PC-9 (cell line): ENCODE results near the gene PLEKHA6. TPM values are rescaled to one million over a fixed set of nuclear protein-coding genes. Genes with fewer than 3 reads are reported as not detected.

ENCODE experiments used
- BruUV-seq: library from RNA; stranded (reverse); fragments of 400-500 nt; replicated peaks from 2 replicates; lab custom pipeline; 2021; lab: Mats Ljungman, UMichigan
- CTCF ChIA-PET: fragments of 300-600 bp; sonication (Branson Sonifier 250); formaldehyde crosslinking; loops from one replicate; lab custom pipeline; 2022; ENCODE audit warnings: antibody characterized with exemption; lab: Charles Lee
- POLR2A ChIA-PET: fragments of 300-600 bp; sonication (Branson Sonifier 250); formaldehyde crosslinking; loops from one replicate; lab custom pipeline; 2022; ENCODE audit warnings: antibody characterized with exemption; ENCODE audit not compliant: unreplicated experiment; lab: Charles Lee
- DNase-seq, 2 experiments: peaks; one replicate each; pipeline versions ENCODE4 v3.0.0 to v3.0.0-alpha.2; 2015 to 2022; ENCODE audit warnings: mixed read lengths in 1 of 2
- H2AFZ ChIP-seq: fragments of 200-600 bp; sonication (generic); 2 replicates; pipeline ENCODE4 v1.8.1; 2017; ENCODE audit warnings: antibody characterized with exemption
- H3F3A ChIP-seq: fragments of 200-600 bp; sonication (generic); 2 replicates; pipeline ENCODE4 v1.8.1; 2017; ENCODE audit warnings: antibody characterized with exemption, mild to moderate bottlenecking, low read depth; ENCODE audit not compliant: insufficient read depth
- H3K27ac ChIP-seq: fragments of 200-600 bp; sonication (generic); 2 replicates; pipeline ENCODE4 v1.6.1; 2016; ENCODE audit warnings: mixed run types
- H3K27me3 ChIP-seq: fragments of 200-600 bp; sonication (generic); 2 replicates; pipeline ENCODE4 v1.6.1; 2016; ENCODE audit warnings: low read depth, mixed run types; ENCODE audit not compliant: insufficient read depth
- H3K36me3 ChIP-seq: fragments of 200-600 bp; sonication (generic); 2 replicates; pipeline ENCODE4 v1.6.1; 2016; ENCODE audit warnings: low read depth, mixed run types
- H3K4me1 ChIP-seq: fragments of 200-600 bp; sonication (generic); replicated peaks from 2 replicates; pipeline ENCODE4 v1.6.1; 2016; ENCODE audit warnings: mixed run types; ENCODE audit not compliant: insufficient read depth
- H3K4me2 ChIP-seq: fragments of 200-600 bp; sonication (generic); 2 replicates; pipeline ENCODE4 v1.6.1; 2017; ENCODE audit warnings: mixed run types
- H3K4me3 ChIP-seq: fragments of 200-600 bp; sonication (generic); 2 replicates; pipeline ENCODE4 v1.6.1; 2016; ENCODE audit warnings: mixed run types
- H3K79me2 ChIP-seq: fragments of 200-600 bp; sonication (generic); 2 replicates; pipeline ENCODE4 v1.6.1; 2017; ENCODE audit warnings: low read depth, mixed run types
- H3K9me2 ChIP-seq: fragments of 200-600 bp; sonication (generic); 2 replicates; pipeline ENCODE4 v1.8.1; 2017; ENCODE audit warnings: mild to moderate bottlenecking; ENCODE audit not compliant: insufficient read depth
- H3K9me3 ChIP-seq: fragments of 200-600 bp; sonication (generic); 2 replicates; pipeline ENCODE4 v1.8.1; 2016; ENCODE audit warnings: low read depth; ENCODE audit not compliant: insufficient read depth
- H4K20me1 ChIP-seq: fragments of 200-600 bp; sonication (generic); 2 replicates; pipeline ENCODE4 v1.8.1; 2017; ENCODE audit not compliant: insufficient read depth
- CTCF ChIP-seq: fragments of 200-600 bp; sonication (generic); conservative IDR thresholded peaks from 2 replicates; pipeline ENCODE4 v1.6.1; 2017; ENCODE audit warnings: mixed run types, antibody characterized with exemption, mild to moderate bottlenecking, moderate library complexity
- EZH2 ChIP-seq: fragments of 200-600 bp; sonication (generic); IDR thresholded peaks from 2 replicates; pipeline ENCODE4 v1.8.0; 2017; ENCODE audit warnings: antibody characterized with exemption, low read depth
- intact Hi-C: fragments of 100-400 bp; cut with micrococcal nuclease; formaldehyde crosslinking; loops from one replicate; pipeline ENCODE4 v1.10.0; 2022; ENCODE audit not compliant: unreplicated experiment
- total RNA-seq: library from RNA; stranded (reverse); gene quantifications from 2 replicates; pipeline ENCODE4 v1.2.3, GENCODE V29; 2021

Gene PLEKHA6
- total RNA-seq, 1 experiment from 2014 or later, result 52.0 TPM

- no TSS peak for BruUV-seq
- no peak overlapping the region for H3K4me2 ChIP-seq
Measured at GRCh38 chr1:204272505-204272904, 87.2 kb downstream of the PLEKHA6 start.

GRCh38 chr1:204271970-204272369, 87.8 kb downstream of the PLEKHA6 start:
- TF ChIP-seq CTCF, result no peak
- TF ChIP-seq EZH2, result no peak
- peaks cover 6% of the 10 kb centered on the region for H4K20me1 ChIP-seq

More at GRCh38 chr1:204272505-204272904, 87.2 kb downstream of the PLEKHA6 start:
- peaks cover 25% of the 10 kb centered on the region for H3K79me2 ChIP-seq
- H3K27ac ChIP-seq, result no peak overlapping the region
- POLR2A ChIA-PET, result no interaction called here
- CTCF ChIA-PET, result no interaction called here
- H3K9me2 ChIP-seq, result no peaks in the 10 kb centered on the region
- no peak for TF ChIP-seq EZH2
- TF ChIP-seq CTCF, result no peak
- 0 out of 2 replicates have a peak, but pooled peaks cover 4% of the 10 kb centered on the region for H3F3A ChIP-seq
- DNase-seq, result no peak
- H3K36me3 ChIP-seq, result peaks cover 34% of the 10 kb centered on the region
- peaks cover 9% of the 10 kb centered on the region; the same call in 1 of the 2 replicates for H3K4me1 ChIP-seq
- no peaks in the 10 kb centered on the region for H3K9me3 ChIP-seq
- no peaks in the 10 kb centered on the region for H3K27me3 ChIP-seq
- H4K20me1 ChIP-seq, result peaks cover 11% of the 10 kb centered on the region
- no peak overlapping the region for H2AFZ ChIP-seq
- no peak overlapping the region for H3K4me3 ChIP-seq
- intact Hi-C loops, result no loop called here

GRCh38 chr1:204268101-204268500, 91.6 kb downstream of the PLEKHA6 start:
- H3K27me3 ChIP-seq, result no peaks in the 10 kb centered on the region
- TF ChIP-seq CTCF (no peak), EZH2 (no peak)
- ChIA-PET CTCF (no interaction called here), POLR2A (no interaction called here)
- H3K9me3 ChIP-seq, result no peaks in the 10 kb centered on the region
- H2AFZ ChIP-seq, result no peak overlapping the region
- no peak overlapping the region for H3K27ac ChIP-seq
- 0 out of 2 replicates have a peak, but pooled peaks cover 9% of the 10 kb centered on the region for H3F3A ChIP-seq
- H4K20me1 ChIP-seq, result no peaks in the 10 kb centered on the region
- H3K4me1 ChIP-seq, result no peaks in the 10 kb centered on the region
- intact Hi-C loops, result no loop called here
- H3K4me3 ChIP-seq, result no peak overlapping the region
- H3K4me2 ChIP-seq, result no peak overlapping the region
- H3K79me2 ChIP-seq, result no peaks in the 10 kb centered on the region
- no peaks in the 10 kb centered on the region for H3K9me2 ChIP-seq
- BruUV-seq, result no TSS peak
- no peak for DNase-seq
- H3K36me3 ChIP-seq, result peaks cover 43% of the 10 kb centered on the region

More at GRCh38 chr1:204271970-204272369, 87.8 kb downstream of the PLEKHA6 start:
- no peaks in the 10 kb centered on the region for H3K27me3 ChIP-seq
- H3K79me2 ChIP-seq, result peaks cover 20% of the 10 kb centered on the region
- peaks cover 38% of the 10 kb centered on the region for H3K36me3 ChIP-seq
- no peaks in the 10 kb centered on the region for H3K9me3 ChIP-seq
- H3K4me2 ChIP-seq, result no peak overlapping the region
- intact Hi-C loops, result no loop called here
- CTCF ChIA-PET, result no interaction called here
- no peak for DNase-seq
- no peaks in the 10 kb centered on the region for H3K9me2 ChIP-seq
- H3K4me3 ChIP-seq, result no peak overlapping the region
- BruUV-seq, result no TSS peak
- peaks cover 9% of the 10 kb centered on the region; the same call in 1 of the 2 replicates for H3K4me1 ChIP-seq
- 0 out of 2 replicates have a peak, but pooled peaks cover 9% of the 10 kb centered on the region for H3F3A ChIP-seq
- no peak overlapping the region for H3K27ac ChIP-seq
- H2AFZ ChIP-seq, result no peak overlapping the region
- POLR2A ChIA-PET, result no interaction called here
